GM18511 (cell line): Measurements from ENCODE around the gene TIRAP.

ENCODE experiments used
- ATAC-seq: cut with Tn5 transposase; IDR thresholded peaks from one replicate; pipeline ENCODE4 v1.9.1; 2021; ENCODE audit warnings: mild to moderate bottlenecking, moderate library complexity; ENCODE audit not compliant: unreplicated experiment

TIRAP gene

GRCh38 chr11:126318574-126319373, 35.9 kb downstream of the TIRAP start:
- ATAC-seq, result peak; percentile 89

GRCh38 chr11:126319374-126319740, 36.5 kb downstream of the TIRAP start:
- no peak for ATAC-seq

GRCh38 chr11:126322996-126323395, 40.1 kb downstream of the TIRAP start:
- ATAC-seq, result no peak

- no peak for ATAC-seq
Measured at GRCh38 chr11:126327281-126328000, 44.5 kb downstream of the TIRAP start.

GRCh38 chr11:126328001-126328390, 45.1 kb downstream of the TIRAP start:
- ATAC-seq, result no peak

- no peak for ATAC-seq
Measured at GRCh38 chr11:126328444-126328843, 45.6 kb downstream of the TIRAP start.

- no peak for ATAC-seq
Measured at GRCh38 chr11:126328938-126329643, 46.2 kb downstream of the TIRAP start.

- no peak for ATAC-seq
Measured at GRCh38 chr11:126329644-126330211, 46.8 kb downstream of the TIRAP start.

- no peak for ATAC-seq
Measured at GRCh38 chr11:126331286-126331685, 48.4 kb downstream of the TIRAP start.

GRCh38 chr11:126332221-126332711, 49.4 kb downstream of the TIRAP start:
- ATAC-seq, result no peak

GRCh38 chr11:126333142-126333541, 50.2 kb downstream of the TIRAP start:
- ATAC-seq, result no peak

- ATAC-seq, result no peak
Measured at GRCh38 chr11:126334659-126335462, 52.0 kb downstream of the TIRAP start.

- ATAC-seq, result no peak
Measured at GRCh38 chr11:126335463-126335760, 52.5 kb downstream of the TIRAP start.

GRCh38 chr11:126336138-126336541, 53.2 kb downstream of the TIRAP start:
- no peak for ATAC-seq

GRCh38 chr11:126336671-126337101, 53.8 kb downstream of the TIRAP start:
- ATAC-seq, result no peak

GRCh38 chr11:126337126-126337473, 54.2 kb downstream of the TIRAP start:
- ATAC-seq, result no peak

GRCh38 chr11:126337474-126338241, 54.8 kb downstream of the TIRAP start:
- no peak for ATAC-seq

- ATAC-seq, result no peak
Measured at GRCh38 chr11:126338346-126339055, 55.6 kb downstream of the TIRAP start.
